GM12801 (cell line): ENCODE results near the gene ZNF486.

Experiments
- TF ChIP-seq, protein P1 (sequence below): IDR thresholded peaks from one replicate; pipeline ENCODE4 v1.5.1; 2011; ENCODE audit warnings: control low read depth; ENCODE audit not compliant: insufficient read length; ENCODE audit errors: extremely low read depth

The ZNF486 gene

DNA sequence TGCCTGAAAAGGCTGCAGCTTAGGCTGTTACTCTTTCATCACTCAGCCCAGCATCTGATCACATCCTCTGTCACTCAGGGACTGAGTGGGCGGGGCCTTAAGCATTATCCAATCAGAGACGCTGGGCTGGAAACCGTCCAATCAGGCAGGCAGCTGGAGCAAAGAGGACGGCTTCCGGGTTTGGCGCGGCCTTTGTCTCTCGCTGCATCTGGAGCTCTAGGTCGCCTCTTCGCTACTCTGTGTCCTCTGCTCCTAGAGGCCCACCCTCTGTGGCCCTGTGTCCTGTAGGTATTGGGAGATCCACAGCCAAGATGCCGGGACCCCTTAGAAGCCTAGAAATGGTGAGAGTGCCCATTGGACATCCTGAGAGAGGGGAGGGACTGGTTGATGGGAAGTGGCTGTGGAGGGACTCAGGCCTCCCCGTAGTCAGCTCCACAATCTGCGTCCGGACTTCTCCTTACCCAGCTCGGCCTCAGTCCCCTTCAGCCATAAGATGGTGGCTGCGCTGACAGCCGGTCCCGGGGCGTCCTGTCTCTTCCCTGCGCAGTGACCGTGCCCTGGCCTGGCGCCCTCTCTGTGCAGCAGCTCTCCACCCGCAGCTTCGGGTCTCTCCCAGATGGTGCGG lies at the start of gene ZNF486:
ZNF486 (plus strand) TSS at position 195 of the 625 bp plus-strand sequence; CDS start at position 312, 117 bp downstream.
- TF ChIP-seq, protein P1, sequence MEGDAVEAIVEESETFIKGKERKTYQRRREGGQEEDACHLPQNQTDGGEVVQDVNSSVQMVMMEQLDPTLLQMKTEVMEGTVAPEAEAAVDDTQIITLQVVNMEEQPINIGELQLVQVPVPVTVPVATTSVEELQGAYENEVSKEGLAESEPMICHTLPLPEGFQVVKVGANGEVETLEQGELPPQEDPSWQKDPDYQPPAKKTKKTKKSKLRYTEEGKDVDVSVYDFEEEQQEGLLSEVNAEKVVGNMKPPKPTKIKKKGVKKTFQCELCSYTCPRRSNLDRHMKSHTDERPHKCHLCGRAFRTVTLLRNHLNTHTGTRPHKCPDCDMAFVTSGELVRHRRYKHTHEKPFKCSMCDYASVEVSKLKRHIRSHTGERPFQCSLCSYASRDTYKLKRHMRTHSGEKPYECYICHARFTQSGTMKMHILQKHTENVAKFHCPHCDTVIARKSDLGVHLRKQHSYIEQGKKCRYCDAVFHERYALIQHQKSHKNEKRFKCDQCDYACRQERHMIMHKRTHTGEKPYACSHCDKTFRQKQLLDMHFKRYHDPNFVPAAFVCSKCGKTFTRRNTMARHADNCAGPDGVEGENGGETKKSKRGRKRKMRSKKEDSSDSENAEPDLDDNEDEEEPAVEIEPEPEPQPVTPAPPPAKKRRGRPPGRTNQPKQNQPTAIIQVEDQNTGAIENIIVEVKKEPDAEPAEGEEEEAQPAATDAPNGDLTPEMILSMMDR = no peak

DNA sequence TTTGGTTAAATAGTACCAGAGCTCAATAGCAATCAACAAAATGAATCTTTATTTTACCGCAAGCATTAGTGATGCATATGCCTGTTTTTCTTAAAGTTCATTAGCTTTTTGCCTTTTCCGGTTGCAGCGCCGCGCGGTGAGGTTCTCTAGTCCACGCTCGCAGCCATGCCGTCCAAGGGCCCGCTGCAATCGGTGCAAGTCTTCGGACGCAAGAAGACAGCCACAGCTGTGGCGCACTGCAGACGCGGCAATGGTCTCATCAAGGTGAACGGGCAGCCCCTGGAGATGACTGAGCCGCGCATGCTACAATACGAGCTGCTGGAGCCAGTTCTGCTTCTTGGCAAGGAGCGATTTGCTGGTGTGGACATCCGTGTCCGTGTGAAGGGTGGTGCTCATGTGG lies 42.1 kb upstream of the ZNF486 start:
- TF ChIP-seq, protein P1 = no peak

DNA sequence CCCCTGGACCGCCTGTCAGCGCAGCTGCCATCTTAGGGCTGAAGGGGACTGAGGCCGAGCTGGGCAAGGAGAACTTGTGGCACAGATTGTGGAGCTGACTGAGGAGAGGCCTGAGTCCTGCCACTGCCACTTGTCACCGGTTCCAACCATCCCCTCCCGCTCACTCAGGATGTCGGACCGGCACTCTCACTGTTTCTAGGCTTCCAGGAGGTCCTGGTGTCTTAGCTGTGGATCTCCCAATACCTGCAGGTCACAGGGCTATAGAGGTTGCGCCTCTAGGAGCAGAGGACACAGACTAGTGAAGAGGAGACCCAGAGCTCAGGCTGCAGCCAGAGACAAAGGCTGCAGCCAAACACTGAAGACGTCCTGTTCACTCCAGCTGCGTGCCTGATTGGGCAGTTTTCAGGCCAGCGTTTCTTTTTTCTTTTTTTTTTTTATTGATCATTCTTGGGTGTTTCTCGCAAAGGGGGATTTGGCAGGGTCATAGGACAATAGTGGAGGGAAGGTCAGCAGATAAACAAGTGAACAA lies 15.3 kb upstream of the ZNF486 start:
- TF ChIP-seq, protein P1 = no peak

DNA sequence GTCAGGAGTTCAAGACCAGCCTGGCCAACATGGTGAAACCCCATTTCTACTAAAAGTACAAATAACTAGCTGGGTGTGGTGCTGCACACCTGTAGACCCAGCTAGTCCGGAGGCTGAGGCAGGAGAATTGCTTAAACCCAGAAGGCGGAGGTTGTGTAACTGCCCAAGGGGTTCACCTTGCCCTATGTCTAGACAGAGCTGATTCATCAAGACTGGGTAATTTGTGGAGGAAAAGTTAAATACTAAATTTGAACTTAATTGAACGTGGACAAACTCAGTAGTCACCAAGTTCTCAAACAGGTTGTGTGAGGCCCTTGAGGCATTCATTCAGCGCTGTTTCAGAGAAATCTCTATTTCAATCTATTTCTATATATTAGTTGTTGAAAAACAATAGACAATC lies 13.7 kb upstream of the ZNF486 start:
- TF ChIP-seq, protein P1 = no peak

DNA sequence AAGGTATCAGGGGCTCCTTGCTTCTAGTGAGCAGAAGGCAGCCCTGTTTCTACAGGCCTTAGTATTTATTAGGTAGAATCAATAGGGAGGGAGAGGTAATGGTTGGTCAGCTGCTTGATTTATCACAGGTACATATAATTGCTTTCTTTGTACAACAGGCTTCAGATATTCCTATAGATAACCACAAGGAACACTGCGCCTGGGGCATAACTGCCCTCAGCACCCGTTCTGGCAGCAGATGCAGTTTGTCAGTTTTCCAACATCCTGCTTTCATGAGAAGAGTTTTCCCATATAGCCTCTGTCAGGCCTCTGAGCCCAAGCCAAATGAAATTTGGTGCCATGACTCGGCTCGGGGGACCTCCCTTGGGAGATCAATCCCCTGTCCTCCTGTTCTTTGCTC lies 12.4 kb upstream of the ZNF486 start:
- TF ChIP-seq, protein P1 = no peak

DNA sequence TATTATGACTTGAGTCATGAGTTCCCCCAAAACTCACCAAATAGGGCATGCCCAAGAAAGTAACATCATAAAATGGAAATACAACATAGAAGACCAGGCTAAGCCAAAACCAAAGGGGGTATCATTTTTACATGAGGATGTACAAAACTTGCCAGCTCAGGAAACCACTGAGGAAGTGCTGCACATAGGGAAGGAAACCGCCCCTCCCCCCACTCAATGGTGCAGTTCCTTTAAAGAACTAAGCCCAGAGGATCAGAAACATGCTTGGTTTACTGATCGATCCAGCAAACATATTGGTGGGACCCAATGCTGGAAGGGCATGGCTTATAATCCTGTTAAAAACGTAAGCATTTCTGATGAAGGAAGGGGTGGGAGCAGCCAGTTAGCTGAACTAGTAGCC lies 4.2 kb upstream of the ZNF486 start:
- TF ChIP-seq, protein P1 = no peak

- TF ChIP-seq, protein P1 = no peak
Measured at GRCh38 chr19:20164456-20164855, 2.6 kb upstream of the ZNF486 start.
